Measurements from ENCODE around the gene SPTLC2. TPM values are rescaled to one million over a fixed set of nuclear protein-coding genes. Genes with fewer than 3 reads are reported as not detected.

The SPTLC2 gene
- total and polyA plus RNA-seq, 2 of the 8 experiments (the other 6 are each of a cell fraction or from before 2014, with no cell fraction given): 8.9 to 35.1 TPM

DNA sequence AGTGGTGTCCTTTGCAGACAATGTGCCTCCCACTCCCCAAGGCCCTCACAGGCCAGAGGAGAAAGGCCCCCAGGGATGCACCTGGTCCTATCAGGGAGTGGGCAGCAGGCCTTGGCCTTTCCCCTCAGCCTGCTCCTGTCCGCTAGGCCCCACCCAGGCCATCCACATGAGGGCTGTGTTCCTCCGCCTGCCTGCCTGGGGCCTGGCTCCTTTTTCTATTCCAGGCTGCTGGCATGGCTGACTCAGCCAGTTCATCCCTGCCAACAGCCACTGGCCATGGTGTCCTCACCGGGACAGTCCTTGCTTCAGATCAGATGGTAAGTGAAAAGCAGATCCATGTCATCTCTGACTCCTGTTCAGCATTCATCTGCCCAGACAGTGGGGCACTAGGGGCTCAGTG, 131.2 kb downstream of the SPTLC2 start:
- Histone ChIP-seq H3K56ac (replicated peaks; ENCODE audit: insufficient read length, low read depth, low read length) (no peak overlapping the region), H3K79me2 (ENCODE audit: control insufficient read depth in 1 of 2, insufficient read depth in 2 of 2, low read length in 2 of 2) (no peaks in the 10 kb centered on the region), H3K23me2 (ENCODE audit: low read depth, low read length) (no peaks in the 10 kb centered on the region), H3K27me3 (replicated peaks in 1 of 4; ENCODE audit: control insufficient read depth in 3 of 4, extremely low read depth in 1 of 4, insufficient read depth in 3 of 4, low read length in 3 of 4) (no peaks in the 10 kb centered on the region), H2BK12ac (ENCODE audit: low read depth, low read length) (no peak overlapping the region), H3K36me3 (ENCODE audit: control insufficient read depth in 2 of 4, insufficient read depth in 4 of 4, low read length in 3 of 4) (no peaks in the 10 kb centered on the region; a peak in 1 of 8 replicates), H3K4ac (replicated peaks; ENCODE audit: insufficient read length, low read depth, low read length) (no peak overlapping the region), H2BK20ac (ENCODE audit: low read length) (no peak overlapping the region), H3K4me2 (ENCODE audit: insufficient read depth in 1 of 2, low read depth in 2 of 2, low read length in 2 of 2) (no peak overlapping the region), H4K5ac (ENCODE audit: insufficient read length, low read depth, low read length) (no peak overlapping the region), H2BK120ac (replicated peaks; ENCODE audit: low read depth, low read length) (no peak overlapping the region), H4K8ac (ENCODE audit: extremely low read depth, insufficient read depth, low read length) (peak overlapping the region; percentile 35; the same call in 1 of the 2 replicates), H2BK15ac (ENCODE audit: low read length) (no peak overlapping the region), H2AFZ (ENCODE audit: low read length) (no peak overlapping the region), H3K14ac (ENCODE audit: insufficient read length) (no peak overlapping the region), H3K9ac (replicated peaks in 1 of 4; ENCODE audit: extremely low read depth in 1 of 4, low read depth in 3 of 4, low read length in 3 of 4) (no peak overlapping the region), H3K18ac (ENCODE audit: extremely low read depth, low read length) (no peak overlapping the region), H2BK5ac (ENCODE audit: low read depth, low read length) (no peak overlapping the region), H4K91ac (replicated peaks; ENCODE audit: insufficient read length, low read length) (no peak overlapping the region), H4K20me1 (replicated peaks in 1 of 2; ENCODE audit: control insufficient read depth in 1 of 2, insufficient read depth in 2 of 2, low read length in 2 of 2) (no peaks in the 10 kb centered on the region), H2AK5ac (ENCODE audit: low read depth, low read length) (no peak overlapping the region), H3K27ac (ENCODE audit: low read depth, low read length) (no peak overlapping the region), H3K9me3 (ENCODE audit: insufficient read depth in 2 of 2, low read depth in 1 of 2, low read length in 1 of 2) (no peaks in the 10 kb centered on the region), H3K4me1 (replicated peaks in 1 of 4; ENCODE audit: control insufficient read depth in 3 of 4, insufficient read depth in 4 of 4, low read length in 3 of 4) (no peaks in the 10 kb centered on the region; a peak in 1 of 7 replicates), H3K23ac (ENCODE audit: insufficient read length) (no peak overlapping the region), H3K4me3 (ENCODE audit: extremely low read depth in 1 of 4, insufficient read depth in 2 of 4, low read depth in 3 of 4, low read length in 4 of 4) (no peak overlapping the region), H3K79me1 (ENCODE audit: low read depth, low read length) (no peaks in the 10 kb centered on the region)
- no peak for FAIRE-seq
- DNase-seq (ENCODE audit: low read depth in 1 of 2, low spot score in 2 of 2): no peak
- ChIA-PET CTCF (ENCODE audit: partially characterized antibody) (no interaction called here), POLR2A (ENCODE audit: partially characterized antibody) (no interaction called here)
- TF ChIP-seq, protein P1, sequence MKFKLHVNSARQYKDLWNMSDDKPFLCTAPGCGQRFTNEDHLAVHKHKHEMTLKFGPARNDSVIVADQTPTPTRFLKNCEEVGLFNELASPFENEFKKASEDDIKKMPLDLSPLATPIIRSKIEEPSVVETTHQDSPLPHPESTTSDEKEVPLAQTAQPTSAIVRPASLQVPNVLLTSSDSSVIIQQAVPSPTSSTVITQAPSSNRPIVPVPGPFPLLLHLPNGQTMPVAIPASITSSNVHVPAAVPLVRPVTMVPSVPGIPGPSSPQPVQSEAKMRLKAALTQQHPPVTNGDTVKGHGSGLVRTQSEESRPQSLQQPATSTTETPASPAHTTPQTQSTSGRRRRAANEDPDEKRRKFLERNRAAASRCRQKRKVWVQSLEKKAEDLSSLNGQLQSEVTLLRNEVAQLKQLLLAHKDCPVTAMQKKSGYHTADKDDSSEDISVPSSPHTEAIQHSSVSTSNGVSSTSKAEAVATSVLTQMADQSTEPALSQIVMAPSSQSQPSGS (IDR thresholded peaks at IDR 0.05; ENCODE audit: low read length): no peak
- no peak for TF ChIP-seq KDM5A (IDR thresholded peaks at IDR 0.05; ENCODE audit: low read length)
- TF ChIP-seq TAF7 (optimal IDR thresholded peaks at IDR 0.05; ENCODE audit: borderline replicate concordance, low read depth, low read length): no peak
- no peak for TF ChIP-seq SRF (IDR thresholded peaks at IDR 0.05; ENCODE audit: low read depth, low read length)
- 95% methylated on average over 3 of the region's 3 CpGs; no CpG with 5 or more reads in 1 of the 2 experiments for WGBS, 2 experiments (ENCODE audit: extremely low coverage in 1 of 2, insufficient coverage in 1 of 2, insufficient read length in 1 of 2, insufficient replicate concordance in 2 of 2, low coverage in 1 of 2, low lambda C conversion rate in 2 of 2, missing lambda C conversion rate in 1 of 2)
